HEK293 (cell line): ENCODE measurements around the gene PRSS23.
A peak's percentile ranks its signal among the peaks of the same experiment; 100 is the strongest.

Experiments used
- CTCF ChIA-PET: fragments of 350-600 bp; formaldehyde crosslinking; extraction: SDS; loops from one replicate; lab custom pipeline; 2021; ENCODE audit warnings: antibody characterized with exemption; lab: Yijun Ruan, JAX
- POLR2A ChIA-PET: fragments of 300-600 bp; formaldehyde crosslinking; extraction: SDS; loops from one replicate; lab custom pipeline; 2020; ENCODE audit warnings: antibody characterized with exemption, inconsistent platforms; lab: Yijun Ruan, JAX
- H3K27ac ChIP-seq: fragments of 200-500 bp; sonication (Bioruptor generic); 2 replicates; pipeline ENCODE4 v1.5.1; 2014; ENCODE audit warnings: low read depth, low read length, control low read depth, inconsistent platforms; ENCODE audit errors: extremely low read depth
- H3K36me3 ChIP-seq, 2 experiments: fragments of 200-500 bp in 1 of 2; sonication (Bioruptor generic) in 1 of 2; 1 replicate in 1 of 2; 2 replicates in 1 of 2; pipeline ENCODE4 v1.5.1; 2014 to 2017; ENCODE audit warnings: inconsistent platforms in 2 of 2, low read length in 2 of 2; ENCODE audit not compliant: control insufficient read depth in 2 of 2, insufficient read depth in 1 of 2
- H3K4me1 ChIP-seq: fragments of 200-500 bp; sonication (Bioruptor generic); 2 replicates; pipeline ENCODE4 v1.5.1; 2014; ENCODE audit warnings: mild to moderate bottlenecking, low read length, inconsistent platforms; ENCODE audit not compliant: control insufficient read depth, insufficient read depth
- H3K4me3 ChIP-seq: 2 replicates; pipeline ENCODE4 v1.5.1; 2011; ENCODE audit warnings: low read depth, mild to moderate bottlenecking, control low read depth, low read length, moderate library complexity
- H3K9me3 ChIP-seq: fragments of 200-500 bp; sonication (Bioruptor generic); 2 replicates; pipeline ENCODE4 v1.5.1; 2014; ENCODE audit warnings: low read depth, low read length, inconsistent platforms; ENCODE audit not compliant: control insufficient read depth, insufficient read depth
- FEZF1 ChIP-seq: fragments of 450-650 bp; formaldehyde crosslinking; IDR thresholded peaks from 2 replicates; pipeline ENCODE4 v1.5.1; 2016; ENCODE audit warnings: missing biosample characterization, missing genetic modification characterization
- KLF9 ChIP-seq: fragments of 450-650 bp; formaldehyde crosslinking; IDR thresholded peaks from 2 replicates; pipeline ENCODE4 v1.5.1; 2016; ENCODE audit warnings: missing biosample characterization, missing genetic modification characterization, low read depth
- TCF7L2 ChIP-seq: IDR thresholded peaks from 2 replicates; pipeline ENCODE4 v1.6.1; 2011; ENCODE audit warnings: low read depth, mild to moderate bottlenecking, inconsistent platforms, low read length, moderate library complexity, borderline replicate concordance
- ZBTB17 ChIP-seq: fragments of 450-650 bp; formaldehyde crosslinking; IDR thresholded peaks from 2 replicates; pipeline ENCODE4 v1.5.1; 2016; ENCODE audit warnings: missing biosample characterization, missing genetic modification characterization
- ZBTB21 ChIP-seq: fragments of 450-650 bp; formaldehyde crosslinking; IDR thresholded peaks from 2 replicates; pipeline ENCODE4 v1.5.1; 2017; ENCODE audit warnings: missing biosample characterization, missing genetic modification characterization
- ZEB2 ChIP-seq: fragments of 450-650 bp; formaldehyde crosslinking; IDR thresholded peaks from 2 replicates; pipeline ENCODE4 v1.5.1; 2016; ENCODE audit warnings: missing biosample characterization, missing genetic modification characterization
- ZFP69B ChIP-seq: fragments of 450-650 bp; formaldehyde crosslinking; IDR thresholded peaks from 2 replicates; pipeline ENCODE4 v1.5.1; 2016; ENCODE audit warnings: missing biosample characterization, missing genetic modification characterization
- ZNF114 ChIP-seq: fragments of 450-650 bp; formaldehyde crosslinking; IDR thresholded peaks from 2 replicates; pipeline ENCODE4 v1.5.0; 2017; ENCODE audit warnings: missing biosample characterization, missing genetic modification characterization
- ZNF121 ChIP-seq: fragments of 450-650 bp; formaldehyde crosslinking; IDR thresholded peaks from 2 replicates; pipeline ENCODE4 v1.5.1; 2016; ENCODE audit warnings: missing biosample characterization, missing genetic modification characterization
- ZNF174 ChIP-seq: fragments of 450-650 bp; formaldehyde crosslinking; IDR thresholded peaks from 2 replicates; pipeline ENCODE4 v1.5.0; 2017; ENCODE audit warnings: missing biosample characterization, mild to moderate bottlenecking, missing genetic modification characterization
- ZNF175 ChIP-seq: fragments of 450-650 bp; formaldehyde crosslinking; IDR thresholded peaks from 2 replicates; pipeline ENCODE4 v1.5.1; 2016; ENCODE audit warnings: missing biosample characterization, missing genetic modification characterization
- ZNF335 ChIP-seq: fragments of 450-650 bp; formaldehyde crosslinking; conservative IDR thresholded peaks from 2 replicates; pipeline ENCODE4 v1.5.1; 2016; ENCODE audit warnings: missing biosample characterization, missing genetic modification characterization
- ZNF404 ChIP-seq: fragments of 450-650 bp; formaldehyde crosslinking; IDR thresholded peaks from 2 replicates; pipeline ENCODE4 v1.5.1; 2017; ENCODE audit warnings: missing biosample characterization, missing genetic modification characterization
- ZNF518A ChIP-seq: fragments of 450-650 bp; formaldehyde crosslinking; conservative IDR thresholded peaks from 2 replicates; pipeline ENCODE4 v1.5.1; 2016; ENCODE audit warnings: low read depth, missing biosample characterization, missing genetic modification characterization
- ZNF629 ChIP-seq: fragments of 450-650 bp; formaldehyde crosslinking; IDR thresholded peaks from 2 replicates; pipeline ENCODE4 v1.5.1; 2017; ENCODE audit warnings: missing biosample characterization, missing genetic modification characterization
- ZNF660 ChIP-seq: fragments of 450-650 bp; IDR thresholded peaks from 2 replicates; pipeline ENCODE4 v1.5.1; 2018; ENCODE audit warnings: missing biosample characterization, mild to moderate bottlenecking, missing genetic modification characterization
- ZSCAN16 ChIP-seq: fragments of 450-650 bp; formaldehyde crosslinking; IDR thresholded peaks from 2 replicates; pipeline ENCODE4 v1.5.1; 2016; ENCODE audit warnings: missing biosample characterization, missing genetic modification characterization
- TF ChIP-seq, protein P1 (sequence below): fragments of 450-650 bp; formaldehyde crosslinking; IDR thresholded peaks from 2 replicates; pipeline ENCODE4 v1.5.1; 2017; ENCODE audit warnings: missing biosample characterization, missing genetic modification characterization

PRSS23 gene

GRCh38 chr11:86795511-86795910 is 4.8 kb upstream of the PRSS23 start:
- Histone ChIP-seq H3K9me3 (no peaks in the 10 kb centered on the region), H3K4me3 (no peak overlapping the region), H3K4me1 (peaks cover 34% of the 10 kb centered on the region), H3K36me3 (no peaks in the 10 kb centered on the region), H3K27ac (no peak overlapping the region)
- CTCF ChIA-PET, result interaction anchor here (0.6 to 1.4 kb wide), 6 partner anchors 11 to 1221 kb away, joined by 3 to 4 read pairs (median 3); no protein-coding TSS in a partner anchor
- TF ChIP-seq TCF7L2 (no peak), KLF9 (tag by site-specific recombination) (no peak), ZNF121 (tag by site-specific recombination) (no peak), ZSCAN16 (no peak), ZNF175 (tag by site-specific recombination) (no peak), ZBTB17 (tag by site-specific recombination) (no peak)
- TF ChIP-seq, protein P1, sequence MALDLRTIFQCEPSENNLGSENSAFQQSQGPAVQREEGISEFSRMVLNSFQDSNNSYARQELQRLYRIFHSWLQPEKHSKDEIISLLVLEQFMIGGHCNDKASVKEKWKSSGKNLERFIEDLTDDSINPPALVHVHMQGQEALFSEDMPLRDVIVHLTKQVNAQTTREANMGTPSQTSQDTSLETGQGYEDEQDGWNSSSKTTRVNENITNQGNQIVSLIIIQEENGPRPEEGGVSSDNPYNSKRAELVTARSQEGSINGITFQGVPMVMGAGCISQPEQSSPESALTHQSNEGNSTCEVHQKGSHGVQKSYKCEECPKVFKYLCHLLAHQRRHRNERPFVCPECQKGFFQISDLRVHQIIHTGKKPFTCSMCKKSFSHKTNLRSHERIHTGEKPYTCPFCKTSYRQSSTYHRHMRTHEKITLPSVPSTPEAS (tag by site-specific recombination), result no peak
- POLR2A ChIA-PET, result no interaction called here

DNA sequence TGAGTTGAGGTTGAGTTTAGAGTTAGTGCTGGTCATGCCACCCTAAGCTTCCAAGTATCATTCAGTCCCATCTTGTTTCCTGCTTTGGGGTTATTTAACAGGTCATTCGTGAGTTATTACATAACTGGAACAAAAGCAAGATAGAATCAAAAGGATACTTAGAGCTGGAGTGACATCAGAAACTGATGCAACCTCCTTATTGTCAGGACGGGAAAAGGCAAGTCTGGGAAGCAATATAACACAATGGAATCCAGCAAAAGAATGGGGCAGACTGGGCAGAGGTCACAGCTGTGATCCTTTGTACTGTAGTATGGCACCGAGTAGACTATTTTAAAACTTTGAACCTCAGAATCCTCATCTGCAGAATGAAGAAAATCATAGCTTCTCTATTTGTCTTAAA is 4.4 kb upstream of the PRSS23 start:
- POLR2A ChIA-PET, result no interaction called here
- TF ChIP-seq ZNF518A (tag by site-specific recombination) (peak; percentile 25; the same call in 1 of the 2 replicates), ZEB2 (tag by site-specific recombination) (peak; percentile 55; the same call in 1 of the 2 replicates), ZNF404 (tag by site-specific recombination) (no peak), ZNF174 (tag by site-specific recombination) (no peak), ZNF335 (tag by site-specific recombination) (0 out of 2 replicates have a peak, but pooled peaks have one; percentile 19), ZFP69B (tag by site-specific recombination) (peak; percentile 35; the same call in 1 of the 2 replicates), ZNF114 (tag by site-specific recombination) (no peak), ZBTB21 (tag by site-specific recombination) (0 out of 2 replicates have a peak, but pooled peaks have one; percentile 43), FEZF1 (tag by site-specific recombination) (peak; percentile 64), ZNF629 (tag by site-specific recombination) (peak; percentile 66), ZNF660 (0 out of 2 replicates have a peak, but pooled peaks have one; percentile 24)
- CTCF ChIA-PET, result interaction anchor here (0.6 to 1.4 kb wide), 4 partner anchors 11 to 163 kb away, joined by 3 to 4 read pairs (median 3); no protein-coding TSS in a partner anchor
- Histone ChIP-seq H3K4me1 (peaks cover 30% of the 10 kb centered on the region), H3K27ac (no peak overlapping the region), H3K4me3 (no peak overlapping the region), H3K9me3 (no peaks in the 10 kb centered on the region), H3K36me3 (no peaks in the 10 kb centered on the region)
